HCT116 (cell line): ENCODE data around the gene TBRG4.

Experiments used
- ATF3 ChIP-seq: IDR thresholded peaks from 2 replicates; pipeline ENCODE4 v1.6.1; 2012
- CTCF ChIP-seq, 3 experiments: fragments of 200-600 bp in 1 of 3; sonication (generic) in 1 of 3; IDR thresholded peaks in 2 of 3; conservative IDR thresholded peaks in 1 of 3; 2 replicates each; pipeline ENCODE4 v1.5.1; 2012 to 2017; ENCODE audit warnings: low read depth in 2 of 3, low read length in 2 of 3, antibody characterized with exemption in 1 of 3, borderline replicate concordance in 1 of 3, control low read depth in 1 of 3, mild to moderate bottlenecking in 1 of 3, mixed read lengths in 1 of 3, mixed run types in 1 of 3, moderate library complexity in 1 of 3; ENCODE audit not compliant: insufficient read depth in 1 of 3
- EGR1 ChIP-seq: IDR thresholded peaks from 2 replicates; pipeline ENCODE4 v1.6.1; 2012; ENCODE audit warnings: low read depth
- EZH2 ChIP-seq: fragments of 200-600 bp; sonication (generic); IDR thresholded peaks from 2 replicates; pipeline ENCODE4 v1.6.1; 2017; ENCODE audit warnings: antibody characterized with exemption, mixed run types
- EZH2phosphoT487 ChIP-seq: fragments of 200-600 bp; IDR thresholded peaks from 2 replicates; pipeline ENCODE4 v1.6.1; 2018; ENCODE audit warnings: antibody characterized with exemption, borderline replicate concordance
- FOSL1 ChIP-seq: IDR thresholded peaks from 2 replicates; pipeline ENCODE4 v1.6.1; 2012; ENCODE audit warnings: low read depth
- POLR2AphosphoS5 ChIP-seq: IDR thresholded peaks from 2 replicates; pipeline ENCODE4 v1.6.1; 2011; ENCODE audit warnings: mild to moderate bottlenecking, low read depth, low read length, moderate library complexity
- RAD21 ChIP-seq: IDR thresholded peaks from 2 replicates; pipeline ENCODE4 v1.6.1; 2012; ENCODE audit warnings: low read depth, mild to moderate bottlenecking
- SP1 ChIP-seq: IDR thresholded peaks from 2 replicates; pipeline ENCODE4 v1.6.1; 2012; ENCODE audit warnings: low read depth
- YY1 ChIP-seq: IDR thresholded peaks from 2 replicates; pipeline ENCODE4 v1.6.1; 2011; ENCODE audit warnings: low read length, low read depth, moderate library complexity, mild to moderate bottlenecking; ENCODE audit not compliant: insufficient replicate concordance; ENCODE audit errors: extremely low read depth
- ZFX ChIP-seq: fragments of 450-650 bp; IDR thresholded peaks from 2 replicates; pipeline ENCODE4 v1.6.1; 2017

- TF ChIP-seq CTCF (IDR thresholded peaks at IDR 0.05 in 2 of 3, conservative IDR thresholded peaks at IDR 0.05 in 1 of 3; ENCODE audit: borderline replicate concordance in 1 of 3, insufficient read depth in 1 of 3, low read depth in 2 of 3, low read length in 2 of 3), result no peak
- no peak for TF ChIP-seq EZH2phosphoT487
- TF ChIP-seq SP1, result no peak
- TF ChIP-seq EZH2, result no peak
- no peak for TF ChIP-seq POLR2AphosphoS5
- no peak for TF ChIP-seq YY1
- TF ChIP-seq EGR1, result no peak
- no peak for TF ChIP-seq RAD21
- no peak for TF ChIP-seq ATF3
- no peak for TF ChIP-seq FOSL1
- TF ChIP-seq ZFX, result no peak
Measured at GRCh38 chr7:45108863-45109262, 2.6 kb downstream of the TBRG4 start.
